HG03045 (cell line): ENCODE measurements around the gene KRT2.

Source experiments
- ATAC-seq: cut with Tn5 transposase; IDR thresholded peaks from one replicate; pipeline ENCODE4 v1.9.1; 2021; ENCODE audit warnings: mild to moderate bottlenecking, moderate library complexity; ENCODE audit not compliant: unreplicated experiment

KRT2 gene

GRCh38 chr12:52600941-52601481 is 51.0 kb downstream of the KRT2 start, which contains the start of gene KRT72:
Gene KRT72 (minus strand): TSS chr12:52601463. CDS start chr12:52601452, 11 bp downstream.
- ATAC-seq, result no peak

- no peak for ATAC-seq
Observed at GRCh38 chr12:52600475-52600874, 51.5 kb downstream of the KRT2 start.

GRCh38 chr12:52600071-52600470 is 51.9 kb downstream of the KRT2 start:
- ATAC-seq, result no peak

GRCh38 chr12:52598966-52599365 is 53.0 kb downstream of the KRT2 start:
- ATAC-seq, result no peak
